Osteoblast (primary cell): ENCODE results near the gene CUEDC2. TPM values are rescaled to one million over a fixed set of nuclear protein-coding genes. Genes with fewer than 3 reads are reported as not detected.

Experiments used
- DNase-seq: peaks from one replicate; pipeline ENCODE4 v3.0.0; 2011; ENCODE audit warnings: low spot score, mixed read lengths; ENCODE audit not compliant: insufficient read length; ENCODE audit errors: missing footprints
- H2AFZ ChIP-seq: 2 replicates; pipeline ENCODE4 v1.6.0; 2011; ENCODE audit warnings: mild to moderate bottlenecking, low read length
- H3K27ac ChIP-seq: 2 replicates; pipeline ENCODE4 v1.5.1; 2011; ENCODE audit warnings: mild to moderate bottlenecking, low read depth, low read length, moderate library complexity
- H3K27me3 ChIP-seq: 2 replicates; pipeline ENCODE4 v1.6.0; 2012; ENCODE audit warnings: mild to moderate bottlenecking, control low read depth, inconsistent platforms, low read length, moderate library complexity; ENCODE audit not compliant: insufficient read depth
- H3K36me3 ChIP-seq: 2 replicates; pipeline ENCODE4 v1.5.1; 2011; ENCODE audit warnings: mild to moderate bottlenecking, low read length, control low read depth, moderate library complexity; ENCODE audit not compliant: insufficient read depth
- H3K4me1 ChIP-seq: 2 replicates; pipeline ENCODE4 v1.5.1; 2011; ENCODE audit warnings: mild to moderate bottlenecking, low read length, control low read depth, moderate library complexity; ENCODE audit not compliant: insufficient read depth
- H3K4me2 ChIP-seq: 2 replicates; pipeline ENCODE4 v1.6.0; 2011; ENCODE audit warnings: mild to moderate bottlenecking, low read length; ENCODE audit not compliant: insufficient read depth
- H3K4me3 ChIP-seq: fragments of 200-600 bp; sonication (generic); 3 replicates; pipeline ENCODE4 v1.5.1; 2012; ENCODE audit warnings: mild to moderate bottlenecking, low read length, inconsistent platforms; ENCODE audit not compliant: insufficient read depth
- H3K79me2 ChIP-seq: 2 replicates; pipeline ENCODE4 v1.6.0; 2012; ENCODE audit warnings: mild to moderate bottlenecking, low read length, control low read depth, inconsistent platforms; ENCODE audit not compliant: insufficient read depth
- H3K9me3 ChIP-seq: 2 replicates; pipeline ENCODE4 v1.5.1; 2011; ENCODE audit warnings: low read depth, low read length, control low read depth
- H4K20me1 ChIP-seq: 2 replicates; pipeline ENCODE4 v1.6.0; 2012; ENCODE audit warnings: mild to moderate bottlenecking, low read length, control low read depth; ENCODE audit not compliant: insufficient read depth
- total RNA-seq: library from RNA; depleted of rRNA; stranded (reverse); fragments of >200 nt; gene quantifications from 2 replicates; pipeline ENCODE4 v1.2.3, GENCODE V29; 2012
- TF ChIP-seq, protein P1 (sequence below): IDR thresholded peaks from 2 replicates; pipeline ENCODE4 v1.5.1; 2011; ENCODE audit warnings: mild to moderate bottlenecking, low read depth, low read length, moderate library complexity; ENCODE audit errors: extremely low read depth

Gene CUEDC2
- total RNA-seq, 1 donor = 46.7 TPM

DNA sequence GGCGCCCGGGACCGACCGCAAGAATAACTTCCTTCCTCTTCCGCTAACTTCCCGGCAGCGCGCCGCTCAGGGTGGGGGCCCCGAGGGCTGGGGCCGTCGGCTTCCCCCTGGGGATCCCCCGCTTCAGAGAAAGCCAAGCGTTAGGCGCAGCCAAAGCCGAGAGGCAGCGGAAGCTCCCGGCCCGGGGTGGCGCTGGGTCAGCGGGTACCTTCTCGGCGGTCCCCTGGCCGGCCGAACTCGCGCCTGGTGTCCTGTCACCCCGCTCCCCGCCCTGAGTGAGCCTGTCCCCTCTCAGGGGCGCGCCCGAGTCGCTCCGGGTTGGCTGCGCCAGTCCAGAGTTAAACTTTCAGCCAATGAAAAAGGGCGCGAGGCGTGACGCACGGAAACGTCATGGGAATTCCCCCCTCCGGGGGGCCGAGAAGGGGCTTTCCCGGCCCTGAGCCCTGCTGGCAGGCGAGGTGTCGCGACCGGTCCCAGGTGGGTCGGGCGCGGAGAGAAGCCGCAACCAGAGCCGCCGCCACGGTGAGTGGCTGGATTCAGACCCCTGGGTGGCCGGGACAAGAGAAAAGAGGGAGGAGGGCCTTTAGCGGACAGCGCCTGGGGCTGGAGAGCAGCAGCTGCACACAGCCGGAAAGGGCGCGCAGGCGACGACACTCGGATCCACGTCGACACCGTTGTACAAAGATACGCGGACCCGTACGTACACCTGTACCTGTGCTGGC, 38.1 kb downstream of the CUEDC2 start:
- H3K27me3 ChIP-seq = no peaks in the 10 kb centered on the region
- H3K36me3 ChIP-seq = peaks cover 13% of the 10 kb centered on the region
- TF ChIP-seq, protein P1, sequence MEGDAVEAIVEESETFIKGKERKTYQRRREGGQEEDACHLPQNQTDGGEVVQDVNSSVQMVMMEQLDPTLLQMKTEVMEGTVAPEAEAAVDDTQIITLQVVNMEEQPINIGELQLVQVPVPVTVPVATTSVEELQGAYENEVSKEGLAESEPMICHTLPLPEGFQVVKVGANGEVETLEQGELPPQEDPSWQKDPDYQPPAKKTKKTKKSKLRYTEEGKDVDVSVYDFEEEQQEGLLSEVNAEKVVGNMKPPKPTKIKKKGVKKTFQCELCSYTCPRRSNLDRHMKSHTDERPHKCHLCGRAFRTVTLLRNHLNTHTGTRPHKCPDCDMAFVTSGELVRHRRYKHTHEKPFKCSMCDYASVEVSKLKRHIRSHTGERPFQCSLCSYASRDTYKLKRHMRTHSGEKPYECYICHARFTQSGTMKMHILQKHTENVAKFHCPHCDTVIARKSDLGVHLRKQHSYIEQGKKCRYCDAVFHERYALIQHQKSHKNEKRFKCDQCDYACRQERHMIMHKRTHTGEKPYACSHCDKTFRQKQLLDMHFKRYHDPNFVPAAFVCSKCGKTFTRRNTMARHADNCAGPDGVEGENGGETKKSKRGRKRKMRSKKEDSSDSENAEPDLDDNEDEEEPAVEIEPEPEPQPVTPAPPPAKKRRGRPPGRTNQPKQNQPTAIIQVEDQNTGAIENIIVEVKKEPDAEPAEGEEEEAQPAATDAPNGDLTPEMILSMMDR = no peak
- peak overlapping the region; percentile 95 for H3K27ac ChIP-seq
- H3K9me3 ChIP-seq = no peaks in the 10 kb centered on the region
- H3K4me1 ChIP-seq = peaks cover 18% of the 10 kb centered on the region
- peak; percentile 99 for DNase-seq
- H4K20me1 ChIP-seq = no peaks in the 10 kb centered on the region
- H3K79me2 ChIP-seq = peaks cover 13% of the 10 kb centered on the region
- H3K4me2 ChIP-seq = peak overlapping the region; percentile 95
- H2AFZ ChIP-seq = peak overlapping the region; percentile 75
- H3K4me3 ChIP-seq = peak overlapping the region; percentile 88

DNA sequence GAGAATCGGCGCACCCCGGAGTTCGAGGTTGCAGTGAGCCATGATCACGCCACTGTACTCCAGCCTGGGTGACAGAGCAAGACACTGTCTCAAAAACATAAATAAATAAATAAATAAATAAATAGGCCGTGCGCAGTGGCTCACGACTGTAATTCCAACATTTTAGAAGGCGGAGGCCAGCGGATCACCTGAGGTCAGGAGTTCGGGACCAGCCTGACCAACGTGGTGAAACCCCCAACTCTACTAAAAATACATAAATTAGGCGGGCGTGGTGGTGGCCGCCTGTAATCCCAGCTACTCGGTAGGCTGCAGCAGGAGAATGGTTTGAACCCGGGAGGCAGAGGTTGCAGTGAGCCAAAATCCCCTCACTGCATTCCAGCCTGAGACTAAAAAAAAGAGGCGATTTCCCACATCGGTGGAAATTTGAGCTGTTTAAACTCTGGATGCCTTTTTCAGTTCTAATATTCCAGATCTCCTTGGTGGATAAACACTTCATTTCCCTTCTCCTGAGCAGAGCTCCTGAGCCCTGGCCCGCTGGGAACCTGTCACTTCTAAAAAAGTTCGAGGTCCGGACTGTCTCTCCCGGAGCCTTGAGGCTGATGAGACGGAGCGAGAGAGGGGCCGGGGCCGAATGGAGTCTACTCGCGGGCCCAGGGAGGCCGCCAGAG, 38.8 kb downstream of the CUEDC2 start:
- H3K36me3 ChIP-seq = peaks cover 11% of the 10 kb centered on the region
- H3K79me2 ChIP-seq = peaks cover 13% of the 10 kb centered on the region
- peak overlapping the region; percentile 88 for H3K4me3 ChIP-seq
- TF ChIP-seq, protein P1 = peak; percentile 85
- H3K27ac ChIP-seq = peak overlapping the region; percentile 95
- no peaks in the 10 kb centered on the region for H4K20me1 ChIP-seq
- H3K4me1 ChIP-seq = peaks cover 15% of the 10 kb centered on the region
- no peaks in the 10 kb centered on the region for H3K27me3 ChIP-seq
- peak overlapping the region; percentile 87 for H2AFZ ChIP-seq
- no peaks in the 10 kb centered on the region for H3K9me3 ChIP-seq
- peak overlapping the region; percentile 95 for H3K4me2 ChIP-seq
- DNase-seq = no peak

DNA sequence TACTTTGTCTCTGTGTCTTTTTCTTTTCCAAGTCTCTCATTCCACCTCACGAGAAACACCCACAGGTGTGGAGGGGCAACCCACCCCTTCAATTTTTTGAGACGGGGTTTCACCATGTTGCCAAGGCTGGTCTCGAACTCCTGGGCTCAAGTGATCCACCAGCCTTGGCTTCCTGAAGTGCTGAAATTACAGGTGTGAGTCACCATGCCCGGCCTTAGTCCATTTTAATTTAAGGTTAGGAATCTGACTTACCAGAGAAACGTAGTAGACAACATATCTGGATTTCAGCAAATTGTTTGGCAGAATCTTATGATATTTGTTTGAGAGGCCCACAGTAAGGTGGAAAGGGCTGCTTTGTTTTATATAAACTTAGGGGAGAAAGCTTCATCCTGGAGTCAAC, 40.1 kb downstream of the CUEDC2 start:
- Histone ChIP-seq H3K4me2 (no peak overlapping the region), H3K36me3 (no peaks in the 10 kb centered on the region)
- TF ChIP-seq, protein P1 = no peak

DNA sequence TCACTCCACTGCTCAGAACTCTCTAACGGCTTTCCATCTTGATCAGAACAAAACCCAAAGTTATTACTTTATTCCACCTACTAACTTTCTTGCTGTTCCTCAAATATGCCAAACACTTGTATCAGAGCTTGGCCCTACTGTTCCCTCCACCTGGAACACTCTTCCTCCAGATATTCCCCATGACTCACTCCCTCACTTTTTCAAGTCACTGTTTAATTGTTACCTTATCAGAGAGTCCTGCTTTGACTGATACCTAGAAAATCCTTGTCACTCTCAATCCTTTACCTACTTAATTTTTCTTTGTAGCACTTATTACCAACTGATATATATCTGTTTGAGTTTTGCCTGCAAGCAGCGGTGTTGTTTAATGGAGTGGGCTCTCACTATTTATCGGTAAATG, 42.5 kb downstream of the CUEDC2 start:
- Histone ChIP-seq H3K79me2 (no peaks in the 10 kb centered on the region), H3K27me3 (no peaks in the 10 kb centered on the region), H3K4me1 (peaks cover 5% of the 10 kb centered on the region), H3K9me3 (no peaks in the 10 kb centered on the region), H3K27ac (no peak overlapping the region), H3K36me3 (no peaks in the 10 kb centered on the region), H2AFZ (no peak overlapping the region), H4K20me1 (no peaks in the 10 kb centered on the region), H3K4me2 (no peak overlapping the region), H3K4me3 (no peak overlapping the region)
- TF ChIP-seq, protein P1 = no peak
- DNase-seq = no peak

More for the DNA sequence above, 40.1 kb downstream of the CUEDC2 start:
- Histone ChIP-seq H3K4me3 (no peak overlapping the region), H3K27me3 (no peaks in the 10 kb centered on the region), H2AFZ (no peak overlapping the region), H3K79me2 (peaks cover 13% of the 10 kb centered on the region), H3K27ac (no peak overlapping the region), H4K20me1 (no peaks in the 10 kb centered on the region), H3K4me1 (peaks cover 14% of the 10 kb centered on the region), H3K9me3 (no peaks in the 10 kb centered on the region)
- no peak for DNase-seq
